MM.1S (cell line): Measurements from ENCODE around the gene RBMS3.

Experiments
- DNase-seq: peaks from one replicate; pipeline ENCODE4 v3.0.0-alpha.2; 2015
- H2AFZ ChIP-seq: fragments of 300-600 bp; sonication (generic); 2 replicates; pipeline ENCODE4 v1.6.0; 2016; ENCODE audit warnings: antibody characterized with exemption, low read length
- H3F3A ChIP-seq: fragments of 300-600 bp; sonication (generic); 2 replicates; pipeline ENCODE4 v1.6.1; 2016; ENCODE audit warnings: mild to moderate bottlenecking, antibody characterized with exemption, low read length, moderate library complexity, mixed read lengths; ENCODE audit not compliant: insufficient read depth
- H3K27ac ChIP-seq: fragments of 300-600 bp; sonication (generic); 2 replicates; pipeline ENCODE4 v1.5.1; 2016; ENCODE audit warnings: mild to moderate bottlenecking, low read length
- H3K27me3 ChIP-seq: fragments of 300-600 bp; sonication (generic); replicated peaks from 2 replicates; pipeline ENCODE4 v1.6.0; 2016; ENCODE audit warnings: low read length; ENCODE audit not compliant: insufficient read depth
- H3K36me3 ChIP-seq: fragments of 300-600 bp; sonication (generic); replicated peaks from 2 replicates; pipeline ENCODE4 v1.6.1; 2016; ENCODE audit warnings: mild to moderate bottlenecking, low read length, mixed read lengths; ENCODE audit not compliant: insufficient read depth
- H3K4me1 ChIP-seq: fragments of 300-600 bp; sonication (generic); 2 replicates; pipeline ENCODE4 v1.6.1; 2016; ENCODE audit warnings: low read length, mixed read lengths
- H3K4me2 ChIP-seq: fragments of 300-600 bp; sonication (generic); 2 replicates; pipeline ENCODE4 v1.6.0; 2016; ENCODE audit warnings: low read depth, low read length
- H3K4me3 ChIP-seq: fragments of 300-600 bp; sonication (generic); 2 replicates; pipeline ENCODE4 v1.5.1; 2016; ENCODE audit warnings: low read length, mixed read lengths
- H3K79me2 ChIP-seq: fragments of 300-600 bp; sonication (generic); 2 replicates; pipeline ENCODE4 v1.6.1; 2016; ENCODE audit warnings: mixed run types, low read length, mixed read lengths
- H3K9ac ChIP-seq: fragments of 300-600 bp; sonication (generic); 2 replicates; pipeline ENCODE4 v1.6.1; 2016; ENCODE audit warnings: low read length, mixed read lengths
- H3K9me2 ChIP-seq: fragments of 300-600 bp; sonication (generic); replicated peaks from 2 replicates; pipeline ENCODE4 v1.6.1; 2016; ENCODE audit warnings: mild to moderate bottlenecking, low read length, mixed read lengths; ENCODE audit not compliant: insufficient read depth
- H3K9me3 ChIP-seq: fragments of 300-600 bp; sonication (generic); replicated peaks from 2 replicates; pipeline ENCODE4 v1.6.1; 2016; ENCODE audit warnings: mild to moderate bottlenecking, low read length, mixed read lengths; ENCODE audit not compliant: insufficient read depth
- H4K20me1 ChIP-seq: fragments of 300-600 bp; sonication (generic); 2 replicates; pipeline ENCODE4 v1.6.1; 2016; ENCODE audit warnings: mild to moderate bottlenecking, low read length, moderate library complexity, mixed read lengths; ENCODE audit not compliant: insufficient read depth
- EZH2 ChIP-seq: fragments of 300-600 bp; sonication (generic); optimal IDR thresholded peaks from 2 replicates; pipeline ENCODE3; 2017; ENCODE audit warnings: low read depth, mild to moderate bottlenecking, antibody characterized with exemption, low read length, mixed read lengths
- EZH2phosphoT487 ChIP-seq: fragments of 300-600 bp; sonication (generic); IDR thresholded peaks from 2 replicates; pipeline ENCODE4 v1.6.1; 2018; ENCODE audit warnings: antibody characterized with exemption, low read length
- TF ChIP-seq, protein P1 (sequence below): fragments of 300-600 bp; sonication (generic); IDR thresholded peaks from 2 replicates; pipeline ENCODE4 v1.5.1; 2016; ENCODE audit warnings: antibody characterized with exemption, low read length, mixed read lengths

RBMS3 gene

GRCh38 chr3:29644261-29644660 is 363.4 kb downstream of the RBMS3 start:
- Histone ChIP-seq H4K20me1 (no peaks in the 10 kb centered on the region), H3K27ac (no peak overlapping the region), H3K36me3 (no peaks in the 10 kb centered on the region), H3K4me3 (no peak overlapping the region), H3K27me3 (no peaks in the 10 kb centered on the region), H3K9me3 (no peaks in the 10 kb centered on the region), H3K79me2 (no peaks in the 10 kb centered on the region), H3K9me2 (no peaks in the 10 kb centered on the region), H3K9ac (no peak overlapping the region), H3K4me1 (peaks cover 1% of the 10 kb centered on the region; the same call in 1 of the 2 replicates), H3F3A (no peaks in the 10 kb centered on the region), H2AFZ (no peak overlapping the region), H3K4me2 (no peak overlapping the region)
- TF ChIP-seq, protein P1, sequence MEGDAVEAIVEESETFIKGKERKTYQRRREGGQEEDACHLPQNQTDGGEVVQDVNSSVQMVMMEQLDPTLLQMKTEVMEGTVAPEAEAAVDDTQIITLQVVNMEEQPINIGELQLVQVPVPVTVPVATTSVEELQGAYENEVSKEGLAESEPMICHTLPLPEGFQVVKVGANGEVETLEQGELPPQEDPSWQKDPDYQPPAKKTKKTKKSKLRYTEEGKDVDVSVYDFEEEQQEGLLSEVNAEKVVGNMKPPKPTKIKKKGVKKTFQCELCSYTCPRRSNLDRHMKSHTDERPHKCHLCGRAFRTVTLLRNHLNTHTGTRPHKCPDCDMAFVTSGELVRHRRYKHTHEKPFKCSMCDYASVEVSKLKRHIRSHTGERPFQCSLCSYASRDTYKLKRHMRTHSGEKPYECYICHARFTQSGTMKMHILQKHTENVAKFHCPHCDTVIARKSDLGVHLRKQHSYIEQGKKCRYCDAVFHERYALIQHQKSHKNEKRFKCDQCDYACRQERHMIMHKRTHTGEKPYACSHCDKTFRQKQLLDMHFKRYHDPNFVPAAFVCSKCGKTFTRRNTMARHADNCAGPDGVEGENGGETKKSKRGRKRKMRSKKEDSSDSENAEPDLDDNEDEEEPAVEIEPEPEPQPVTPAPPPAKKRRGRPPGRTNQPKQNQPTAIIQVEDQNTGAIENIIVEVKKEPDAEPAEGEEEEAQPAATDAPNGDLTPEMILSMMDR: no peak
- TF ChIP-seq EZH2 (no peak), EZH2phosphoT487 (no peak)
- DNase-seq: no peak

GRCh38 chr3:29644956-29645636 is 364.2 kb downstream of the RBMS3 start:
- no peaks in the 10 kb centered on the region for H3K9me2 ChIP-seq
- no peak for DNase-seq
- no peak overlapping the region for H3K4me3 ChIP-seq
- no peak overlapping the region for H3K9ac ChIP-seq
- peaks cover 7% of the 10 kb centered on the region for H3K4me1 ChIP-seq
- no peaks in the 10 kb centered on the region for H3K9me3 ChIP-seq
- no peaks in the 10 kb centered on the region for H3K79me2 ChIP-seq
- H3K27me3 ChIP-seq: no peaks in the 10 kb centered on the region
- H3K27ac ChIP-seq: no peak overlapping the region
- no peak overlapping the region for H3K4me2 ChIP-seq
- H3F3A ChIP-seq: no peaks in the 10 kb centered on the region
- H4K20me1 ChIP-seq: no peaks in the 10 kb centered on the region
- no peaks in the 10 kb centered on the region for H3K36me3 ChIP-seq
- TF ChIP-seq, protein P1: no peak
- TF ChIP-seq EZH2phosphoT487 (no peak), EZH2 (no peak)
- no peak overlapping the region for H2AFZ ChIP-seq

- Histone ChIP-seq H3K9me2 (no peaks in the 10 kb centered on the region), H3K4me1 (peaks cover 14% of the 10 kb centered on the region), H3K27ac (no peak overlapping the region), H3K9ac (no peak overlapping the region), H3K36me3 (no peaks in the 10 kb centered on the region), H3K27me3 (no peaks in the 10 kb centered on the region), H3F3A (no peaks in the 10 kb centered on the region), H2AFZ (no peak overlapping the region), H3K4me2 (no peak overlapping the region), H3K79me2 (no peaks in the 10 kb centered on the region), H3K9me3 (no peaks in the 10 kb centered on the region), H4K20me1 (no peaks in the 10 kb centered on the region), H3K4me3 (no peak overlapping the region)
- DNase-seq: no peak
- no peak for TF ChIP-seq EZH2phosphoT487
- TF ChIP-seq EZH2: no peak
- TF ChIP-seq, protein P1: no peak
Measured at GRCh38 chr3:29646043-29646442, 365.2 kb downstream of the RBMS3 start.
